SKM-1 (cell line): ENCODE data around the gene CHCHD3.

ENCODE experiments used
- DNase-seq: peaks from one replicate; lab custom pipeline; 2025; ENCODE audit not compliant: unreplicated experiment; lab: John Stamatoyannopoulos, UW

Gene CHCHD3

DNA sequence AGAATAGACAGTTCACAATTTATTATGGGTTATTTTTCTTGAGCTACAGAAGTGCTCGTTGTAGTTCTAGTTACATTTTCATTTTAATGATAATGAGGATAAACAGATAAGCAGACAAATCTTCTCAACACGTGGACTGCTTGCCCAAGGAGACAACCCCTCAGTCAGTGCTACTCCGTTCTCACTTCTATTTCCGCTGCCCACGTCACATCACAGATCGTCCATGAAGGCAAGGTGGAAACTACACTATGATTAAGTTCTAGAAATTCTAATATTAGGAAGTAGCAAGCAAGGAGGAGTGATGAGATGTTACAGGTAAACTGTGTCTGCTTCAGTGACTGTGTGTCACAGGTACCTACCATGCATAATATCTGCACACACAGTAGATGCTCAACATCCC is 210.5 kb downstream of the CHCHD3 start:
- DNase-seq: no peak

DNA sequence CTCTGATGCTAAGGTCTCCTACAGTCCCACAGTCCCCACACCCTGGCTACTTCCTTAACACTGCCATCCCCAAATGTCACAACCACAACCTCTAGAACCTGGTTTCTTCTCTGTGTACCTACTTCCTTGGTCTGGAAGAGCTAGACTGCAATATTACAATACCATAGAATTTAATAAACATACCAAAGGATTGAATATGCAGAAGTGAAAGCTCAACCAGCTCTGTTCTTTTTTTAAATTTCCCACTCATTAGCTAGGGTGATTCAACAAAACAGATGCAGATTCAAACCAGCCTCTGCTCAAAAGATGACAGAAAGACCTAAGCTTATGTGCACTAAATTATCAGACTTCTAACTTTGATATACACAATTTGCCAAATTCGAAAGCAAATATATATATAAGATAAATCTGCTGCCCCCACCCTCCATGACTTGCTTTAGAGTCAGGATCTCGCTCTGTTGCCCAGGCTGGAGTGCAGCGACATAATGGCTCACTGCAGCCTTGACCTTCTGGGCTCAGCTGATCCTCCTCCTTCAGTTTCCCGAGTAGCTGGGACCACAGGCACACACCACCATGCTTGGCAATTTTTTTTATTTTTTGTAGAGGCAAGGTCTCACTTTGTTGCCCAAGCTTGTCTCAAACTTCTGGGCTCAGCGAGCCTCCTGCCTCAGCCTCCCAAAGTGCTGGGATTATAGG is 212.6 kb downstream of the CHCHD3 start:
- no peak for DNase-seq

DNA sequence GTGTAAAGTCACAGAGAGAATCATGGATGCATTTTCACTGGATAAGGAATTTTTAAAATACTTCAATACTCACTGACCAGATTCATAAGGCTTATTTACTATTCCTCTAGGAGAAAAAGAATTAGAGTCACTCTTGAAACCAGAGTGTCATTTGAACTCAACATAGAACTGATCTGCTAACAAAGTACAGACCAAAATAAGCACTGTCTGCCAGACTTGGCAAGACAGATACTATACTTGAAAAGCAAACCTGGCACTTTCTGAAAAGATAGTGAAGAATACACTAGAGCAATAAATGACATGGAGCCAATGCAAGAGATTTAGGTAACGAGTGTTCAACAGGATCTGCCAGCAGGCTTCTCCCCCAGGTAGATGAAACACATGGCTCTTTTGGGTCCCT is 215.3 kb downstream of the CHCHD3 start:
- no peak for DNase-seq

DNA sequence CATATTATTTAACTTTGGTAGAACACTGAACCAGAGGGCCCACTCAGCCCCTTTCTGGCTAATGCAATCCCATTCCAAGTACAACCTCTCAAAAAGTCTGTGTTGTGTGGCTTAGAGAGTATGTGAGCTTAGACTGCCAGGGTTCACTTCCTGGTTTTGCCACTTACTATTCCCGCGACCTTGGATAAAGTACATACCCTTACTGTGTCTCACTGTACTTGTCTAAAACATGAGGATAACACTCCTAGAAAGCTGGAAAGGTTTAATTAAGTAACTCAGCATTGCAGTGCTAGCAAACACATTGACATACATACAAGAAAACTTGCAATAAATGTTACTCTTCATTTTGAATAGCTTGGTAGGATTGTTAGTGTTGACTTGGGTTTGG is 215.8 kb downstream of the CHCHD3 start:
- DNase-seq: no peak

DNA sequence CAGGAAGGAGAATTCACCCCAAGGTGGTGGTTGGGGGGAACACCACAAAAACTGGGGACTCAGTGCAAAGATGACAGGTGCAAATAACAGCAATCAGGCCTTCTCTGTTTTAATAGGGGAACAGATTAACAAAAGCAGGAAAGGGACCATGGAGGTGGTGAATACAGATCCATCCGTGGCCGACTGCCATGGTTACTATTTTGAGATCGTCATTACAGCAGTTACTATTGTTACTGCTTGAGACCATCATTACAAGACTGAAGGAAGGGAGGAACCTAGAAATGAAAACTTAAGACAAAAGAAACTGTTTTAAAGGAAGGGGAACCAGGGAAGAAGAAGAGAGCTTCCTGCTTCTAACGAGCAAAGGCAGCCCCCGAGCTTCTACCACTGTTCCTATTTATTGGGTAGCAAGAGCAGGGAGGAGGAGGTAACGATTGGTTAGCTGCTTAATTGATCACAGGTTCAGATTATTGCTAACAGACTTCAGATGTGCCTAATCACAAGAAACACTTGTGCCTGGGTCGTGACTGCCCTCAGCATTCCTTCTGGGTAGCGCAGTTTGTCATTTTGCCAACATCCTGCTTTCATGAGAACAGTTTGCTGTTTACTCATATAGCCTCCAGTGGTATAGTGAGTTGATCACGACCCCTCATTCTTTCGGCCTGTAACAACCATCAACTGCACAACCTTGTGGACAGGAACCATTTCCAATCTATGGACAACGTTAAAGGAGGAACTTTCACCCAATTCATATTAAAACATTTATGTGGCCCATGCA is 216.3 kb downstream of the CHCHD3 start:
- no peak for DNase-seq

DNA sequence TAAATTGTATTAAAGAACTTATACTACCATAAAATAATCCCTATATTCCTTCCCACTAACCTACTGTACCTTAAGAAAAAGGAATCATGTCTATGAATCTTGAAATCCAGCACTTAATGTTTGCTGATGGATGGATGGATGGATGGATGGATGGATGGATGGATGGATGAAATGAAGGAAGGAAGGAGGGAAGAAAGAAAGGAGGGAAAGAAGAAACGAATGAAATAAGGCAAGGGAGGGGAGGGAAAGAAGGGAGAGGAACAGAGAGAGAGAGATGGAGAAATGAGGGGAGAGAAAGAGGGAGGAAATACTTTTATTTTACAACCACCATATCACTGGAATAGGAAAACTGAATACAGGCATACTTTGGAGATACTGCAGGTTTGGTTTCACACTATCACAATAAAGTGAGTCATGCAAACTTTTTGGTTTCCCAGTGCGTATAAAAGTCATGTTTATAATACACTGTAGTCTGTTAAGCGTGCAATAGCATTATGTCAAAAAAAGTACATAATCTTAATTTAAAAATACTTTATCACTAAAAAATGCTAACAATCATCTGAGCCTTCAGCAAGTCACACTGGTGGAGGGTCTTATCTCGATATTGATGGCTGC is 219.8 kb downstream of the CHCHD3 start:
- DNase-seq: no peak

DNA sequence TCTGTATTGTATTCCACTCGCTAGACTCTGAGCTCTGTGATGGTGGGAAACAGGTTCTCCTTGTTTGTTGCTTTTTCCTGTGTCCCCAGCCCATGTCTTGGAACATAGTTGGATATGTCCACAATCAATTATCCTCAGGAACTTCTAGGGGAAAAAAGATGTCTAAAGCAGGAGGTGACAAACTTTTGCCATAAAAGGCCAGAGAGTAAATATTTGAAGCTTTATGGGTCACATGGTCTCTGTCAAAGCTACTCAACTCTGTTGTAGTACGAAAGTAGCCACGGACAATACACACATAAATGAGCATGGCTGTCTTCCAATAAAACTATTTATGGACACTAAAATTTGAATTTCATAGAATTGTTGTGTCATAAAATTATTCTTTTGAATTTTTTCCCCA is 220.5 kb downstream of the CHCHD3 start:
- DNase-seq: no peak

DNA sequence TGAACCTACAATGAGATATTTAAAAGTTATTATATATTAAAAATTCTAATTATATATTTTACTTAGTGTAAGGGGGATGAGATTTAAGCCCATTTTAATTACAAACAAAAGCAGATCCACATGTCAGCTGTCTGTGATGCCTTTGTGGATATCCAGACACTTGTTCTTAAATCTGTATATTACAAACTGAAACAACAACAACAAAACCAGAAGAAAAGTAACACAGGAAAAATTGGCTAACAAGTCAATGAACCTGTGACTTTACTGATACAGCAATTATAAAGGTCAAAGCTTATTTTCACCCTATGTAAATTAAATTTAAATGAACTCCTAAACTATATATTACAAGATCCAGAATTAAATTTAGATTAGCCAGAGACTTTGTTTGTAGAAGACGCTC is 222.7 kb downstream of the CHCHD3 start:
- DNase-seq: no peak

DNA sequence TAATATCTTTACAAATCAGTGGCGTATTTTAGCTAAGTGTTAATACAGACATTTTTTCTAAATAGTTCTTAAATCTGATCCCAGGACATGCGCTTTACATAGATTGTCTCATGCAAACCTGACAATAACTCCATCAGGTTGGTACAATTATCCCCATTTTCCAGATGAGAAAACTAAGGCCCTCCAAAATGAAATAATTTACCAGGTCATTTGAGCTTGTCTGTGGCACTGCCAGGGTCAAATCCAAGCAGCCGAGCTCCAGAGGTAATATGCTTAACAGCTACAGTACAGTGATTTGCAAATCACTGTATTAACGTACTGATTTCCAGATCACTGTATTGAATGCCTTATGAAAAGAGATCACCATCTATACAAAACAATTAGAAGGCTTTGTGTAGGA is 223.1 kb downstream of the CHCHD3 start:
- DNase-seq: no peak

DNA sequence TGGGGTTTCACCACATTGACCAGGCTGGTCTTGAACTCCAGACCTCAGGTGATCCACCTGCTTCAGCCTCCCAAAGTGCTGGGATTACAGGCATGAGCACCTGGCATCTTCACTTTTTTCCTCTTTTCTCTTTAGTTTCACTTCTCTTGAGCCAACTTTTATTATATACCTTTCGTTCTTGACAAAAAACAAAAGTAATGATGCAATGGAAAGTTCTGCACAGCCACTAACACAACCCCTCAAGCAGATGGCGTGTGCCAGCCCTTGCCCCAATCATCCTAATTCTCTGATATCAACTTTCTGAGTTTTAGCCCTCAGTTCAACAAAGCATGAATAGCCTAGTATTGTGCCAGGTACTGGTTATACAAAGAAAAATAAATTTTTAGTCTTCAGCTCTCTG is 223.6 kb downstream of the CHCHD3 start:
- no peak for DNase-seq

DNA sequence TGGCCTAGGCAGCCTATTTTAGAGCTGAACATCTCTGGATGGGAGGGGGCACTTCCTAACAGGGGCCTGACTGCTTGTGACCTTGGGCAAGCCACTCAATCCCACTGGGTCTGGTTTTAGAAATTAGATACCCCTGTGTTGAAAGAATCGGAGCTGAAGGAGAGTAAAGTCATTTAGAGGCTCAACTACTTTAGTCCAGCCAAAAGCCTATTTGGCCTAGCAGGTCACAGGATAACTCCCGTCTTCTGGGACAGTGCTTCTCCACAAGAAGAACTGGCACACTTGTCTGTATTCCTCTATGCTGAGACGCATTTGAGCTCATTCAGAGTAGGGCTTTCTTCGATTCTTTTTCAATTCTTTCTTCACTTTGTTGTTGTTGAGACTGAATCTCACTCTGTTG is 224.2 kb downstream of the CHCHD3 start:
- no peak for DNase-seq

DNA sequence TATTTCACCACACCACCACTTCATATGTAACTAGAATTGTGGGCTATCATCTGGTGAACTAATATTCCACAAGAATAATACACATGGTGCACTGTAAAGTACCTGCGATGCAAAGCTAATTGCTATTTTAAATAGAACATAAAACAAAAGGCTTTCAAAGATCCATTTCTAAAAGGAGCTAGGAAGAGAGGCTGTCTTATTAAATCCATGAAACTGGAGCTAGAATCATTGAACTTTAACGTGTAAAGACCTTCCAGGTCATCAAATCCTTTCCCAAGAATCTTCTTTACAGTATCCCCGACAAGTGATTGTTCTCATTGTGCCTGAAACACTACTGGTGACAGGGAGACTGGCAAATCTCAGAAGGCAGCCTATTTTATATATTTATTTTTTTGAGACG is 224.9 kb downstream of the CHCHD3 start:
- no peak for DNase-seq

DNA sequence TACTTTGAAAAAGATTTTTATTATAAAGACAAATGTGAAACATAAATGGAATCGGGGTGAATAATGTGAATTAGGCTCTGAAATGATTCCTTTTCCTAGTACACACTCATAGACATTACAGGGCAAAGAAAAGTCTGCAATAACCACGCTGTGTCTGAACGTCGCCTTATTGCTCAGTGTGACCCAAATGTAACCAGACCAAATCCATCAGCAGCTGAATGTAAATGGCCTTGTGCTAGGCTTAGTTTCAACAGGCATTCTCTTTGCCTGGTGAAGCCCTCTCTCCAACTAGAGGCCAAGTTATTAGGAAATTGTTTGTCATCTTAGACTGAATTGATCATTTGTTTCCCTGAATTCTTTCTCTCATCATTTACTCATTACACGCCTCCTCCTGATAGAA is 225.5 kb downstream of the CHCHD3 start:
- no peak for DNase-seq

DNA sequence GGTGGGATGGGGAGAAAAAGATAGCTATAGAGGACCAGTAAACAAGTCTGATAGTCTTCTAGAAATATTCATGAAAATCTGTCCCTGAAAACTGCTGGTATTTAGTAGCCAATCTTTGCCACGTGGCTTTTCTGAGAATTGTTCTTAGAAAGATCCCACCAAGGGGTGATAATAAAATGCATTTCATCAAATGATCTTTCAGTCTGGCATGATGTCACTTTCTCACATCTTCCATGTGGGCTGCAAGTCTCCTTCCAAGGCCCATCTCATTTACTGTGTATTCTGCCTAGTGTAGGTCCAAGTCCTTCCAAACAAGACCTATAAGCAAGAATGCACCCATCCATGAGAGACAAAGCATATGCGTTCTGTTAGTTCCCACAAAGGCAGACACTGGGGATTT is 226.0 kb downstream of the CHCHD3 start:
- no peak for DNase-seq

DNA sequence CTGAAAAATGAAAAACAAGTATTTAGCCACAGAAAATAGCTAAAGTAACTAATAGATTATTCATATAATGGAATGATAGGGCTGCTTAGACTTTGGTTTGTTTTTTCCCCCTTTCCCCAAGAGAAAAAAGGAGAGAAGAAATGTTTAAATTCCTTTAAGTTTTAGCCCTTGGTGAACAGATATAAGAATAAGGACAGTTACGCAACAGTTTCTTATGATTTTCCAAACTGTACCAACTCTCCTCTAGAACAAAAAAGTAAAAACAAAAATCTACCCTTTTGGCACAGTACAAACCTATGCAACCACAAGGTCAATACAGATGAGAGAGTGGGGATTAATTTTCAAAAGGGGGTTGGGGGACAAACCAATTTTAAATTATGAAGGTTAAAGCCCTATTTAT is 227.7 kb downstream of the CHCHD3 start:
- no peak for DNase-seq

DNA sequence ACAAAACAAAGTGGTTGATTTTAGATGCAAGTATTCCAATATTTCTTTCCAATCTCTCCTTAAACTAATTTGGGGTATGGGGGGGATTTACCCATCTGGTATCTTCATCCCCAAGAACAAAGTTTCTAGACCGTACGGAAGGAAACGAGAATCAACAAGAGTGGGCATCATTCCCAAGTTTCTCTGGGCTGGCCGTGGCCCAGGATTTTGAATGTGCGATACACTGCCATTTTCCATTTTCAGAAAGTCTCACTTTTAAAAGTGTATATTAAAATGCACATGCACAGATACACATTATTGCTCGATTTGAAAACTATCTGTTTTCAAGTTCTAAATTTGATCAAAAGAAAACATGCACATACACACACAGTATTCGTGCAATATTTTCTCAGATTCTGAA is 234.5 kb downstream of the CHCHD3 start:
- no peak for DNase-seq

DNA sequence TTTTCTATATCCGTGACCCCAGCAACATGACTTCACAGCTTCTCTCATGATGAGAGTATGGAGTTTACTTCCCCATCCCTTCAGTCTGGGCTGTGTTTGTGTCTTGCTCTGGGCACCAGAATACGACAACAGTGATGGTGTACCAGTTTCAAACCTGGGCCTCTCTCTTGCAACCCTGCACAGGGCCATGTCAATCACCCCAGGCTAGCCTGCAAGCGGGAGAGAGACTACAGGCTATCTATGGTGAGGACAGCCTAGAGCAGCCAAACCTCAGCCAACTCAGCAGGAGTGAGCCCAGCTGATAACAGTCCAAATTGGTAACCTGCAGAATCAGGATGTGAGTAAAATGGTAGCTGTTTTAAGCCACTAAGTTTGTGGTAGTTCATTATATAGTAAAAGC is 235.8 kb downstream of the CHCHD3 start:
- no peak for DNase-seq

DNA sequence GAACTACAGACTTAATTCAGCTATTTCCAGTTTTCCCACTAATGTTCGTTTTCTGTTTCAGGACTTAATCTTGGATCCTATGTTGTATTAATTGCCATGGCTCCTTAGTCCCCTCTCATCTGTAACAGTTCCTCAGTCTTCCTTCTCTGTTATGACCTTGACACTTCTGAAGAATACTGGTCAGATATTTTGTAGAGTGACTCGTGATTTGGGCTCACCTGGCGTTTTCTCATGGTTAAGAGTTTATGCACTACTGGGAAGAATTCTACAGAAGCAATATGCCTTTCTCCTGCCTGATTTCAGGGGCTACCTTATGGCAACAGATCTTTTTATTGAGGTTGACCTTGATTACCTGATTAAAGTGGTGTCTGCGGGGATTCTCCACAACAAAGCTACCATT is 239.4 kb downstream of the CHCHD3 start:
- no peak for DNase-seq

DNA sequence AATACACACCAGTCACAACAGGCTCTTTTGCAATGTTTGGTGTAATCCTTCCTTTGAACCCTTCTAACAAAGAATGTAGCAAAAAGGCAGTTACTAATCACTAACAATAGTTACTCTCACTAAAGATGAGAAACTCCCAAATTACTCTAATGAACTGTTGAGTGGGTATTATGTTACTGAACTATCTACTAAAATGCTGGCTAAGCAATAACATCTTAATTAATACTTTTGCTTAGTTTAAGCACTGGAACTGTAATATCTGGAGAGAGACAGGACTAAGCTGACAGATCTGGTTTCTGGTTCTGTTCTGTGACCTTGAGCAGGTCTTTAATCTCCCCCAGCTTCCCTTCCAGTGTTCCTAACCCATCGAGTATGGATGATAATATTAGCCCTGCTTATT is 241.7 kb downstream of the CHCHD3 start:
- DNase-seq: no peak

DNA sequence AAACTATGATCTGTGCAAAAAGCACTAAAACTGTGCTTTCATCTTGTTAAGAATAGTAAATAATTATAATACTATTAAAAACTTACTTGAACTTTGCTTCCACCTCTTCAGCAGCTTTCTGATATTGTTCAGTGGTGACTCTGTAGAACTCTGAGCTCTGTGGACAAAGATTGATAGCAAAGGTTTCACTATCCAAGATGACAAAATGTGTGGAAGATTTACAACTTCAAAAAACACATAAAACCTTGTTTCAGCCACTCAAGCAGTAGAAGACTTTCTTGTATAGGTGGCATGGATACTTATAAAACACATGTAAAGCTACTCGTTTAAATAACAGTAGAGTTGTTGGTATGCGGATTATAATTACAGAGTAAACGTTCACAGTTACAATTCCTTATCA is 243.6 kb downstream of the CHCHD3 start:
- DNase-seq: no peak

DNA sequence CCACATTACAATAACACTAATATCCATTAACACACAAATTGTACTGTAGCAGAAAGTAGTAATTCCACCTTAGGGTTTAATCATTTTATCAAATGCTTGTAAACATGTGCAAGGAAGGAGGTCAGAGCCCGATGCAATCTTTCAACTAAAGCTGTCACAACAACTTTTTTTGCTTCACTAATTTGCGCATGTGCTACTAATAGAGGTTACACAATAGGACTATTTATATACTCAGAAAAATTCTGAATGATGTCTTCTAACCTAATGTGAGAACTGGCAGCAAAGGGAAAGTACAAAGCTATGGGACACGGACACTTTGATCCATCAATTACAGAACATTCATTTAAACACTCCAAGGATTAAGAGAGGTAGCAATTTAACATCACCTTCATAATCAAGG is 244.4 kb downstream of the CHCHD3 start:
- no peak for DNase-seq

DNA sequence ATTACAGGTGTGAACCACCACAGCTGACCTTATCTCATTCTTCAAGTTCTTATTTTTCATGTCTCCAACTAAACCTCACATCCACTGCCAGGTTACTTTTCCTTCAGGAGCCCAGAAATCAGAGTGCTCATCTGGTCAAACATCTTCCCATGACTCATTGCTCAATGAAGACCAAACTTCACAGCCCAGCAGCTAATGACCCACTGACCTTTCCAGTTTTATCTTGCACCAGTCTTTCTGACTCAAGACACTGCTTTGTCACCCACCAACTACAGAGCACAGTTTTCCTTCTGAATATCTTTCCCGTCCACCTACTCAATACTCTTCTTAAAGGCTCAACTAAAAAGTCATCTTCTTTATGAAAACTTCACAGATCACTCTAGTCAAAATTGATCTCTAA is 245.1 kb downstream of the CHCHD3 start:
- DNase-seq: no peak
